CD4-positive, alpha-beta T cell treated with Interleukin-2 at 100 ng/mL for 4 hours (primary cell): Measurements from ENCODE around the gene TBC1D20.

Experiments
- DNase-seq: peaks from one replicate; pipeline ENCODE4 v3.0.0-alpha.2; 2020; ENCODE audit warnings: low spot score

Gene TBC1D20

GRCh38 chr20:420166-420620 is 42.1 kb downstream of the TBC1D20 start:
- no peak for DNase-seq

DNA sequence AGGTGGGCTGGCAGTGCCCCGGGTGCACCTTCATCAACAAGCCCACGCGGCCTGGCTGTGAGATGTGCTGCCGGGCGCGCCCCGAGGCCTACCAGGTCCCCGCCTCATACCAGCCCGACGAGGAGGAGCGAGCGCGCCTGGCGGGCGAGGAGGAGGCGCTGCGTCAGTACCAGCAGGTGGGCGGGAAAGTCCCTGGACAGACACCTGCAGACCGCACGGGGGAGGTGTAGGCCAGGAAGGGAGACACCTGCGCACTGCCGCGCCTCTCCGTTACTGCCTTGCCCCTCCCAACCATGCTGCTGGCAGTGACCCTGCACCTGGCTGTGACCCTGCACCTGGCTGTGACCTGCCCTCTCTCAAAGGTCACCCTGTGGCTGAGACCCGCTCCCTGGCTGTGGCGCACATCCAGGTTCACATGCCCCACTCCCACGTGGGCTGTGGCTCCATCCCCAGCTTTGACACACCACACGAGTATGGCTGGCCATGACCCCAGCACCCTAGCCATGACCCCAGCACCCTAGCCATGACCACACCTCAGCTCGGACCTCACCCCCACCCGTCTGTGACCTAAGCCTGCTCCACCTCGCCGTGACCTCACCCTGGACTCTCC is 42.7 kb downstream of the TBC1D20 start:
- DNase-seq: no peak

GRCh38 chr20:418858-419365 is 43.4 kb downstream of the TBC1D20 start:
- no peak for DNase-seq

- DNase-seq: no peak
These were observed 44.5 kb downstream of the TBC1D20 start for GRCh38 chr20:417801-418342.

DNA sequence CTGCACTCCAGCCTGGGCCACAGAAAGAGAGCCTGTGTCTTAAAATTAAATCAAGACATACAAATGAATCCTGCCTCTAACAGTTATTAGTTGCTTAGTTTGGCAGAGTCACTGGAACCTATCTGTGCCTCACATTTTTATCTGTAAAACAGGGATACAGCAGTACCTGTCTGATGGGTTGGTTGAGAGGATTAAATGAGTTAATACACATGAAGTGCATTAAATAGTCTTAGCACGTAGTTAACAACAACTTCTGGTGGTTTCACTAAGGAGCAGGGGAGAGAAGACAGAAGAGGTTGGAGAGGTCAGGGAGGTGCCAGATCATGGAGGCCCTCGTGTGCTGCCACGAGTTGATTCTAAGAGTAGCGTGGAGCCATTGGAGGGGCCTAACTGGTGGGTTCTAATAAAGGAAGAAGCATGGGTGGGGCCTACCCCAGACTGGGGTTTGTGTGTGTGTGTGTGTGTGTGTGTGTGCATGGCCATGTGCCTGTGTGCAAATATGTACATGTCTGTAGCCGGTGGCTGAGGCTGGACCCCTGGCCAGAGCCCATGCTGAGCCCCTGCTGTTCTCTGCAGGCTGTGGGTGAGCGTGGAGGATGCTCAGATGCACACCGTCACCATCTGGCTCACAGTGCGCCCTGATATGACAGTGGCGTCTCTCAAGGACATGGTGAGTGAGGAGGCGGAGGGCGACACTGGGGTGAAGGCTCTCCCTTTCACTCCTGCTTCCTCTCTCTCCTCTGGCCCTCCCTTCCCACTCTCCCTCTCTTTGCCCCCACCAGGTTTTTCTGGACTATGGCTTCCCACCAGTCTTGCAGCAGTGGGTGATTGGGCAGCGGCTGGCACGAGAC is 45.2 kb downstream of the TBC1D20 start:
- no peak for DNase-seq

GRCh38 chr20:415820-416322 is 46.5 kb downstream of the TBC1D20 start:
- DNase-seq: no peak

GRCh38 chr20:414161-414560 is 48.2 kb downstream of the TBC1D20 start:
- DNase-seq: no peak

GRCh38 chr20:412081-412480 is 50.3 kb downstream of the TBC1D20 start:
- no peak for DNase-seq

GRCh38 chr20:409697-410559 is 52.4 kb downstream of the TBC1D20 start:
- DNase-seq: no peak

DNA sequence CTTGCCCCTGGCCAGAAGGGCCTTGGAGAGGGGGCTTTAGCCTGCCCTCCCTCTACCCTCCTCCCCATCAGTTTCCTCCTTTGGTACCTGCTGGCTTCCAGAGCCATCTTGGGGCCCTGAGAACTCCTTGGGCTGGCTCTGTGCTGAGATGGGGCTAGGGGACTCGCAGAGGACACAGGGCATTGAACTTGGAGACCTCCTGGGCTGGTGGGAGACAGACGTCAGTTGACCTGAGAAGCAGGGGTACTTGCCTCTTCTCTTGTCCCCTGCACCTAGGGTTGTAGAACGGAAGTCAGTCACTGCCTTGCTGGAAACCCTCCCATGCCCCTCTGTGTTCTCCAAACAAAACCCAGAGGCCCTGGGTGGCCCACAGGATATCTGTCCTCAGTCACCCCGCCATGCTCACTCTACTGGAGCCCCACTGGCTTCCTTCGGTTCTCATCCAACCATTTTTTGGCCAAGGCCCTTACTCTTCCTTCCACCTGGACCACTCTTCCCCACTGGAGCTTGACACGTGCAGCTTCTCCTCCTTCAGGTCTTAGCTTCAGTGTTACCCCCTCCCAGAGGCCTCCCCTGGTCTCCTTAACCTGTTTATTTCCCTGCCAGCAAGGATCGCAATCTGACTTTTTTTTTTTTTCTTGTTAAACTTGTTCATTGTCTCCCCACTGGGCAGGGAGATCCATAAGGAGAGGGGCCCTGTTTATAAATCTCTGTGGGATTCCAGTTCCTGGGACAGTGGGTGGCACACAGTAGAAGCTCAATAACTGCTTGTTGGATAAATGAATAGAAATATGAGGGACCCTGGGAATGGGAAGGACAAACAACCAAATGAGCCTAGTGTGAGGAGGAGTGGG is 53.3 kb downstream of the TBC1D20 start:
- DNase-seq: peak; percentile 2

GRCh38 chr20:407953-408842 is 54.1 kb downstream of the TBC1D20 start, which contains the start of gene RBCK1:
TSS of gene RBCK1 (plus strand) at chr20:408299. CDS start at chr20:408758, 459 bp downstream.
- peak; percentile 90 for DNase-seq

DNA sequence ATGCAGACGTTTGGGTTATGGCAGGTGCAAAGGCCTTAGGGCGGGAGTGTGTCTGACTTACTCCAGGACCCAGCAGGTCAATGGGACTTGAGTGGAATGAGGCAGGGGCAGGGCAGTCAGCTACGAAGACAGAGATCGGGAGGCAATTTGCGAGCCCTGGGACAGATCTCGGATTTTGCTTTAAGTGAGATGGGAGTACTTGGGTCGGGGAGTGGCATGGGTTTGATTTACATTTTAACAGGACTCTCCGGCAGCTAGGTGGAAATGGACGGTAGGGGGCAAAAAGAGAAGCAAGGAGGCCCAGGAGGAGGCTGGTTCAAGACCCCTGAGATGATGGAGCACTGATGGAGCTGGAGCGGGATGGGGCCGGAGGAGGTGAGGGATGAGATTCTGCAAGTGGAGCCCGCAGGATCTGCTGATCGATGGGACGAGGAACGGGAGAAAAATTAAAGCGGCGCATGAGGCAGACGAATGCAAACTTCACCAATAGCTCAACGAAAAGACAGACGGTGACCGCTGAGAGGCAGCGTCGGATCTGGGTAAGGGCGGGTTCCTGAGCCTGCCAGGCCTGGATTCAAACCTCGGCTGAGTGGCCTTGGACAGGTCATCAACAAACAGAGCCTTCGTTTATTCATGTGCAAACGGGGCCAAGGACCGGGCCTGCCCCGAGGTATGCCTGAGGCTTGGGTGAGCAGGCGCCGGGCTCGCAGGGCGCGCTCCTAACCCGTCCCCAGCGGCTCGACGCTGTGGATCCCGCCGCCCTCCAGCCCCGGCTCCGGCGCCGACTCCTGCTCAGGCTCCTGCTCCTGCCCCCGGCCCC is 55.0 kb downstream of the TBC1D20 start:
- DNase-seq: peak; percentile 51

DNA sequence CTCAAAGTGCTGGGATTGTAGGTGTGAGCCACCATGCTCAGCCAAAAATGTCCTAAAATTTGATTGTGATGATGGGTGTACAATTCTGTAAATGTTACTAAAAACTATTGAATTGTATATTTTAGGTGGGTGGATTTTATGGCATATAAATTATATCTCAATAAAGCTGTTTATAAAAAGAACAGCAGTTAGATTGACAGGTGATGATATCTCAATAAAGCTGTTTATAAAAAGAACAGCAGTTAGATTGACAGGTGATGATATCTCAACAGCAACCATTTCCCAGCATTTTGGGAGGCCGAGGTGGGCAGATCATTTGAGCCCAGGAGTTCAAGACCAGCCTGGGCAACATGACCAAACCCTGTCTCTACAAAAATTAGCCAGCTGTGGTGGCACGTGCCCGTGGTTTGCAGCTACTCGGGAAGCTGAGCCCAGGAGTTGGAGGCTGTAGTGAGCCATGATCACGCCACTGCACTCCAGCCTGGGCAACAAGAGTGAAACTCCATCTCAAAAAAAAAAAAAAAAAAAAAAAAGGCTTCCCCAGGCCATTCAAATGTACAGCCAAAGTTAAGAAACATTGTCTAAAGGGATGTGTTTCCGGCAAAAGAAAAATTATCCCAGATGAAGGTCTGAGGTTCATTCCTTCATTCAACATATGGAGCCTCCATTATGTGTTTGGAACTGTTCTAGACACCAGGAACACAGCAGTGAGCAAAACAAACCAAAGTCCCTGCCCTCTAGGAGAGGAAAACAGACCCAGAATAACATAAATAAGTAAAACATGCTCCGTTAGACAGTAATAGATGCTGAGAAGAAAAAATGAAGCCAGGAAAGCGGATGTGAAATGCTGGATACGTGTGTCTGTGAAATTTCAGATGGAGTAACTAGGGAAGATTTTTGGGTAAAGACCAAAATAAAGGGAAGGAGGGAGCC is 55.9 kb downstream of the TBC1D20 start:
- no peak for DNase-seq

GRCh38 chr20:404088-404487 is 58.2 kb downstream of the TBC1D20 start:
- DNase-seq: no peak

- DNase-seq: no peak
These were observed 58.8 kb downstream of the TBC1D20 start for GRCh38 chr20:403582-403957.

GRCh38 chr20:402898-403581 is 59.3 kb downstream of the TBC1D20 start:
- no peak for DNase-seq

DNA sequence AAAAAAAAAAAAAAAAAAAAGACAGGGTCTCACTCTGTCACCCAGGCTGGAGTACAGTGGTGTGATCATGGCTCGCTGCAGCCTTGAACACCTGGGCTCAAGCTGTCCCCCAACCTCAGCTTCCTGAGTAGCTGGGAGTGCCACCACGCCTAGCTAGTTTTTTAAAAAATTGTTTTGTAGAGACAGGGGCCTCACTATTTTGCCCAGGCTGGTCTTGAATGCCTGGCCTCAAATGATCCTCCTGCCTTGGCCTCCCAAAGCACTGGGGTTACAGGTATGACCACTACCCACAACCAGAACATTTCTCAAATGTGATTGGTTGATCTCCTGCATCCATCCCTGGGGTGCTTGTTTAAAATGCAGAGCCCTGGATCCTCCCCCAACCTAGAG is 59.8 kb downstream of the TBC1D20 start:
- DNase-seq: no peak
